NCI-H128 (cell line): ENCODE data around the gene COMP.
A peak's percentile ranks its signal among the peaks of the same experiment; 100 is the strongest.

ENCODE experiments used
- DNase-seq: peaks from one replicate; lab custom pipeline; 2025; ENCODE audit not compliant: unreplicated experiment; lab: John Stamatoyannopoulos, UW

COMP gene

DNA sequence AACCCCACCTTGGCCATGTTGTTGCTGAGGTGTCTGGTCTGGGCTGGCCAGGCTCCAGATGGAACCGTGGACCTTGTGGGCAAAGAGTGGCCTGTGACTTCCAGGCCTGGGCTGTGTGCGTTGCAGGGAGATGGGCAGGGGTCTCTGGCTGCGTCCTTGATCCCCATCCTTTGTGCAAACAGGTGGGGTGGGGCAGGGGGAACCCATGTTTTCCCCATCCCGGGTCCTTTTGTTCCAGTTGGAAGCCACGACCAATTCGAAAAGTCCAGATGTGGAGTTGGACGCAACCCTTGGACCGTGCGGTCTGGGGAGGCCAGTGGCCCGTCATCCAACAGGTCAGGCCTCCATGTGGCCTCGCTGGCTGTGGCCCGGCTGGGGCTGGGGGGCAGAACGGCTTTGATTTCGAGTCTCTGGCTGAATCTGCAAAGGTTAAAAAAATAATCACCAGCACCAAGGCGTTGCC, 13.1 kb upstream of the COMP start:
- DNase-seq: no peak

DNA sequence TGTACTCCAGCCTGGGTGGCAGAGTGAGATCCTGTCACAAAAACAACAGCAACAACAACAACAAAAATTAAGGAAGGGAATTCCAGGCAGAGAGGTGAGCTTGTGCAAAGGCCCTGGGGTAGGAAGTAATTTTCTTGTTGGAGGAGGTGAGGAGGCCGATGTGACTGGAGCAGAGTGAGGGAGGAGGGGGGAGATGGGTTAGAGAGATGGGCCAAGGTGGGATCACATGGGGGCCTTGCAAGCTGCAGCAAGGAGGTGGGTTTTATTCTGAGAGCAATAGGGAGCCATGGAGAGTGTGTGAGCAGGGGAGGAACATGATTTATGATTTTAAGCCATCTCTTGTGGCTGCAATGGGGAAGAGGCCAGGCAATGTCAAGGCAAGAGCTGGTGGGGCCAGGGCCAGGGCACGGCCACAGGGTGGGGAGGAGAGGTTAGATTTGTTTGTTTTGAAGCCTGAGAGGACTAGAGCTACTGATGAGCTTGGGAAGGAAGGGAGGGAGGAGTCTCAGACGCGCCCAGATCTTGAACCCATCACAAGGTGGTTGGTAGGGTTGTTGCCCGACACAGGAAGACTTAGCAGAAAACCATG, 12.5 kb upstream of the COMP start:
- no peak for DNase-seq

DNA sequence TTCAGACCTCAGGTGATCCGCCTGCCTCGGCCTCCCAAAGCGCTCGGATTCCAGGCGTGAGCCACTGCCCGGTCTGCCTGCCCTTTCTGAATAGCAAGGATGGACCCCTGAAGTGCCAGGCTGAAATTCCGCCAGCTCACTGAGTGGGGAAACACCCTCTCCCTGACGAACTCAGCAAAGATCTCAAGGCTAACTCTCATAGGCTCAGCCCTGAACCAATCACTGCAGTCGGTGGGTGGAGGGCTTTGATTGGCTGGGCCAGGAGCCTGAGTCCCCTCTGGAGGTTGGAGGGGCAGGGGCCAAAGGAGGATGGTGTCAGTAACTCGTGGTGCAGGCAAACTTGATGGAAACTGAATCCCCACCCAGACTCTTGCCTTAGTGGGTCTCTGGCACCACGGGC, 11.2 kb upstream of the COMP start:
- DNase-seq: no peak

- DNase-seq: no peak
Observed at GRCh38 chr19:18800636-18801035, 9.5 kb upstream of the COMP start.

DNA sequence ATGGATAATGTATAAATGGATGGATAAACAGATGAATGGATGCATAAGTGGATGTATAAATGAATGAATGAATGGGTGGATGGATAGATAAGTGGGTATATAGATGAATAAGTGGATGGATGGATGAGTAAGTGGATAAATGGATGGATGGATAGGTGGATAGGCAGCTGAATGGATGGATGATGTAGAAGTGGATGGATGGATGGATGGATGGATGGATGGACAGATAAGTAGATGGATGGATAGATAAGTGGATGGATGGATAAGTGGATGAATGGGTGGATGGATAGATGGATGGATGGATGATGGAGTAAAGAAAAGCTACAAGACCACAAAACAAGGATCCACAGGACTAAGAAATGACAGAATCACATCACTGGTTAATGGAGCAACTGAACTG, 9.0 kb upstream of the COMP start:
- no peak for DNase-seq

GRCh38 chr19:18799389-18799970, 8.4 kb upstream of the COMP start:
- no peak for DNase-seq

DNA sequence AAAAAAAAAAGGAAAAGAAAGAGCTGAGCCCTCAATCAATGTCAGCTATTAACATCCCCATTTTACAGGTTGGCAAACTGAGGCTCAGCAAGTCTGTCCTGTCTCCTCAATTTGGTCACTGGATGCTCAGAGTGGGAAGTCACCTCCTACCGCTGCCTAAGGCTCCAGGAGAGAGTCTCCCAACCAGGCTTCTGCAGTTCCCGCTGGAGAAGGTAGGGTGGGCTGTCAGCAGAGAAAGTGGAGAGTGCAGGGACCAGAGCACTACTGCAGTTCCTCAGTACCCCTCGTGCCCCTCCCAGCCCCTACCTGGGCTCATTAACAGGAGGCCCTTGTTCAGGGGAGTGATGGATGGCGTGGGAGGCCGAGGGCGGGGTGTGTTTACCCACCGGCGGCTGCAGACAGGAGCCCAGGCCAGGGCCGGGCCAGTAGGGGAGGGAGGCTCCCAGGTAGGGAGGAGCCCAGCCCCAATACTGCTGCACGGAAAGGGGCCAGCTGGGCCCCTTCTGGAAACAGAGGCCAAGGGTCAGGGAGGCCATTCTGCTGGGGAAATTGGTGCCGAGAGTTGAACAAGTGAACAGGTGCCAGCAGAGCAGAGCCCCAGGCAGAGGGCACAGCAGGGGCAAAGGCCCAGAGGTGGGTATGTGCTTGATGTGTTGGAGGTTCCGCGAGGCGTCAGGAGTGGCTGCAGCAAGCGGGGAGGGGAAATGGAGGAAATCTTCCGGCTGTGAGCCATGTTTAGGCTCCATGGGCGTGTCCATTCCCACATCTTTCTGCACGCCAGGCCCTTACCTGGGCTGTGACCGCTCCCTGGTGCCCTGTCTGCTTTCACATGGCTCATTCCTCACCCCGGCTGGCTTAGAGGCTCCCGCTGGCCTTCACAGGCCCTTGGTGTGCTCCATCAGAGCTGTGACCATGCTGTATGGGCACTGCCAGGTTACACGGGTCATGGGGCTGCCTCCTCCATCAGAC, 7.6 kb upstream of the COMP start:
- no peak for DNase-seq

DNA sequence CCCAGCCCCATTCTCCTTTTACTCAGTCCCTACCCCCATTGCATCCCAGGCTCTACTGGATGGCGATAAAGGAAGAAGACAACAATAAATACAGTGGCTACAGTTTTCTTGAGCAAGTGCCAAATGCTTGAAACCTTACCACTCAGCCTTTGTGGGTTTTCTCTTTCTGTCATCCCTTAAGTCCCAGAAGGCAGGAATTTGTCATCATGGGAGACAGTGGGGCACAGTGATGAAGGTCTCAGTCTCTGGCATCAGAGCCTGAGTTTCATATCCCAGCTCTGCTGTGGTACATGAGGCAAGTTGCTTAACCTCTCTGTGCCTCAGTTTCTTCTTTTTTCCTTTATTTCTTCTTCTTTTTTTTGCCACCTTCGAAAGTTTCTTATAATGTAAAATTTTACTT, 5.1 kb upstream of the COMP start:
- DNase-seq: no peak

DNA sequence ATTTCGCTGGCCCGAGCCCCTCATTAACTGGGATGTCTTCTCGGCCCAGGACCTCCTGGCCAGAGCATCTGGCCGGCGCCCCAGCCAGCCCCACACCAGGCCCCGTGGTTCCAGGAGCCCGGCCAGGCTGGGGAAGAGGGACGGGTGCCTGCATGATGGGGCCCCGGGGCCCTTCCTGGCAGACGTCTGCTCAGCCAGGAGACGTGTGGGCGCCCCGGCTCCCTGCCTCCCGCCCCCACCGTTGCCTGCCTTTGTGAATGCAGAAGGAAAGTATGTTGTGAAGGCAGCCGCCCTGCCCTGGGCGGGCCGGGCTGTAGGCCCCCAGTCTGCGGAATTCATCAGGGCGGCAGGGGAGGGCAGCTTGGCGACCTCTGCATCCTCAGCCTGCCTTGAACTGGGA, 4.4 kb upstream of the COMP start:
- DNase-seq: no peak

GRCh38 chr19:18794692-18795091, 3.6 kb upstream of the COMP start:
- DNase-seq: no peak

- DNase-seq: no peak
Observed at GRCh38 chr19:18794029-18794313, 2.9 kb upstream of the COMP start.

- DNase-seq: no peak
Observed at GRCh38 chr19:18793144-18794028, 2.3 kb upstream of the COMP start.

DNA sequence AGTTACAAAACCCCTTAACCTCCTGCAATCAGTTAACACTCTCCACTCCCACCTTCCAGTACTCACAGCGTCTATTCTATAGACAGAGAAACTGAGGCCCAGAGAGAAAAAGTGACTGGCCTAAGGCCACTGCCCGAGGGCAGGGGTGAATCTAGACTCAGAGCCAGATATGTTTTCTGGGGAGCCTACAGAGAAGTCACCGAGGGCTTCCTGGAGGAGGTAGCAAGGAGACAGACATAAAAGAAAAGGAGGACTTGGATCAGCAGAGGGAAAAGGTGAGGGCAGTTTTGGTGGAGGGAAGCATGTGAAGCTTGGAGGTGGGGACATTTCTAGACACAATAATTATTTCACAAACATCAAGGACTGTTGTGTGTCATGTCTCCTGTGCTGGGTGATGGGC, 1.6 kb upstream of the COMP start:
- DNase-seq: no peak

- DNase-seq: no peak
Observed at GRCh38 chr19:18791315-18791678, 192 bp upstream of the COMP start.

DNA sequence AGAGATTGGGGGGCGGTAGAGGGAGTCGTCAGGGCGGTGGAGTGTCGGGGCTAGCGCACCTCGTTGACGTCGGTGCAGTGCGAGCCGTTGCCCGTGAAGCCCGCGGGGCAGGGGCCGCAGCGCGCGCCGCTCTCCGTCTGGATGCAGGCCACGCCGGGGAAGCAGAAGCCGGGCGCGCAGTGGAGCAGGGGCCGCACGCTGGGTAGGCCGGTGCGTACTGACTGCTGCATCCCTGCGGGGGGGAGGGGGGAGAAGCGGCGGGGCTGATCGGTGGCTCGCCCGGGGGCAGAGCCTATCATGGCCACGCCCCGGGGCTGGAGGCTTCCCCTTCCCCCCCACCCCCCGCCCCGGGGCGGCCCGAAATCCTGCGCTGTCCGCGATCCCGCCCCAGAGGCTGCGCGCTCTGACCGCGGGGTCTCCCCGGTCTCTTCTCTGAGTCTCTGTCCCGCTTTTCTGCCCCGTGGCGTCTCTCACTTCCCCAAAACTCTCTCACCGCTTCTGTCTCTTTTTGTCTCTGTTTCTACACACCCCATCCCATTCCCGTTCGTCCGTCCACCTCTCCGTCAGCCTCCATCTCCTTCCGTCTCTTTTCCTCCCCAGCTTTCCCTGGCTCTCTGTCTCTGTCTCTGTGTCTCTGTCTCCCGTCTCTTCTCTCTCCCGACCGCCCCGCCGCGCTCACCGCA, 1.1 kb downstream of the COMP start:
- DNase-seq: no peak

DNA sequence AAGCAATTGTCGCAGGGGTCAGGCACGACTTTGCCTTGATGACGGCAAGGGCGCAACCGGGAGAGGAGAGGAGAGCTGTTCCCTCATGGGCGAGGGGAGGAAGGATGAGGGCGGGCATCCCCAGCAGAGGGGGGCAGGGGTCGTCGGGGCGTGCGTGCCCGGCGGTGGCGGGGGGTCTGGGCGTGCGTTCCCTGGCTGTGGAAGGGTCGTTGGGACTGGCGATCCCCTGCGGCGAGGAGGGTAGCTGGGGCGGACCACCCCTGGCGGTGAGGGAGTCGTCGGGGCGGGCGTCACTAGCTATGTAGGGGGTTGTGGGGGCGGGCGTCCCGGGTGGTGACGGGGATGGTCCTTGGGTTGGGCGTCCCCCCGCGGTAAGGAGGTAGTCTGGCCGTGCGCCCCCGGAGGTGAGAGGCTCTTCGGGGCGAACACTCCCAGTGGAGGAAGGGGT, 1.7 kb downstream of the COMP start:
- no peak for DNase-seq

GRCh38 chr19:18788529-18789421, 2.3 kb downstream of the COMP start:
- DNase-seq: no peak

GRCh38 chr19:18785179-18786124, 5.7 kb downstream of the COMP start:
- DNase-seq: peak; percentile 10

- DNase-seq: no peak
Observed at GRCh38 chr19:18784786-18785120, 6.4 kb downstream of the COMP start.
